AG08395 (cell line): ENCODE data around the gene EP300.
"Not testable (repeated sequence)": the region's sequence is repeated elsewhere in the genome, so short reads cannot be mapped to it uniquely, and the experiment has no call there.

Experiments
- DNase-seq: peaks from one replicate; pipeline ENCODE4 v3.0.0; 2012; ENCODE audit warnings: mixed read lengths, low spot score

Gene EP300

GRCh38 chr22:41152902-41153301 lies 60.5 kb downstream of the EP300 start:
- no peak for DNase-seq

- no peak for DNase-seq
Measured at GRCh38 chr22:41157083-41157482, 64.7 kb downstream of the EP300 start.

DNA sequence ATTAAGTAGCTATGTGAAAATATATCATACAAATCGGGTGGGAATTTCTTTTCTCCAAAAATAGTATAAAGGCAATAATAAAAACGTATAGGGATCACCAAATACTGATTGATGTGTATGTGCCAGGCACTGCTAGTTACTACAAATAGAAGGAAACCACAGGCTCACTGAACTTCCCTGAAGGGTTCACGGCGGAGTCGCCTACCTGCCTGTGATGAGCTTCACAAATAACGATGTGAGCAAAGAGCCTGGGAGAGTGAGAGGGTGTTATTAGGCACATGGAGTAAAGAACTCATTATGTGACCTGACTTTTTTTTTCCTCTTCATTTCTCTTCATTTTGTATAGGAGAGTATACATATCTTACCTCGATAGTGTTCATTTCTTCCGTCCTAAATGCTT lies 76.8 kb downstream of the EP300 start:
- no peak for DNase-seq

GRCh38 chr22:41171996-41172395 lies 79.6 kb downstream of the EP300 start:
- no peak for DNase-seq

DNA sequence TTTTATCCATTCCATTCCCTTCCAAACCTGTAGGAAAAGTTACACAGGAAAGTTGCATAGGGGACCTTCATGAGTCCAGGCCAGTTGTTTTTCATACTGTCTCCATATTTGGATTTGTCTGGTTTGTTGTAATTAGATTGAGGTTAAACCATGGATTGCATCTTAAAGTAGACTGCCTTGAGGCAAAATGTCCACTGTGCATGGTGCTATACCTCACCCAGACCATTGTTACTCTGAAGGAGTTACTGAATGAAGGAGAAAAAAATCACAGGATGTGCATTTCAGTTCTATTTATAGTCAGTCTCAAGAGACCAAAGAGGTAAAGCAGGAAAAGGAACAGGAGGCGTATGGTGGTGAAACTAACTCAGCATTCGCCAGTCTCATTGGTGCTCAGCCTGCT lies 83.2 kb downstream of the EP300 start:
- no peak for DNase-seq

- DNase-seq: no peak
Measured at GRCh38 chr22:41177040-41177621, 84.7 kb downstream of the EP300 start.

DNA sequence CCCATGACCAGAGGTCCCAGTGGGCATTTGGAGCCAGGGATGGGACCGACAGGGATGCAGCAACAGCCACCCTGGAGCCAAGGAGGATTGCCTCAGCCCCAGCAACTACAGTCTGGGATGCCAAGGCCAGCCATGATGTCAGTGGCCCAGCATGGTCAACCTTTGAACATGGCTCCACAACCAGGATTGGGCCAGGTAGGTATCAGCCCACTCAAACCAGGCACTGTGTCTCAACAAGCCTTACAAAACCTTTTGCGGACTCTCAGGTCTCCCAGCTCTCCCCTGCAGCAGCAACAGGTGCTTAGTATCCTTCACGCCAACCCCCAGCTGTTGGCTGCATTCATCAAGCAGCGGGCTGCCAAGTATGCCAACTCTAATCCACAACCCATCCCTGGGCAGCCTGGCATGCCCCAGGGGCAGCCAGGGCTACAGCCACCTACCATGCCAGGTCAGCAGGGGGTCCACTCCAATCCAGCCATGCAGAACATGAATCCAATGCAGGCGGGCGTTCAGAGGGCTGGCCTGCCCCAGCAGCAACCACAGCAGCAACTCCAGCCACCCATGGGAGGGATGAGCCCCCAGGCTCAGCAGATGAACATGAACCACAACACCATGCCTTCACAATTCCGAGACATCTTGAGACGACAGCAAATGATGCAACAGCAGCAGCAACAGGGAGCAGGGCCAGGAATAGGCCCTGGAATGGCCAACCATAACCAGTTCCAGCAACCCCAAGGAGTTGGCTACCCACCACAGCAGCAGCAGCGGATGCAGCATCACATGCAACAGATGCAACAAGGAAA lies 85.4 kb downstream of the EP300 start:
- DNase-seq: no peak

GRCh38 chr22:41178425-41178975 lies 86.1 kb downstream of the EP300 start:
- no peak for DNase-seq

DNA sequence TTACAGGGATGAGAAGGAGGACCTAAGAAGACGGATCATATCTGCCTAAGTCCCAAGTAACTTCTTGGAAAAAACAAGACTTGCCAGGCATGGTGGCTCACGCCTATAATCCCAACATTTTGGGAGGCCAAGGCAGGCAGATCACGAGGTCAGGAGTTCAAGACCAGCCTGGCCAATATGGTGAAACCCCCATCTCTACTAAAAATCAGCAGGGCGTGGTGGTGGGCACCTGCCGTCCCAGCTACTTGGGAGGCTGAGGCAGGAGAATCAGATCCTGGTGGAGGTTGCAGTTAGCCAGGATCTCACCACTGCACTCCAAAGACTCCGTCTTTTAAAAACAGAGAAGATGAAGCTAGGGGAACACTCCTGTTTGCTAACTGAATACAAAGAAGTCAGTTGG lies 88.0 kb downstream of the EP300 start:
- DNase-seq: not testable (repeated sequence)

DNA sequence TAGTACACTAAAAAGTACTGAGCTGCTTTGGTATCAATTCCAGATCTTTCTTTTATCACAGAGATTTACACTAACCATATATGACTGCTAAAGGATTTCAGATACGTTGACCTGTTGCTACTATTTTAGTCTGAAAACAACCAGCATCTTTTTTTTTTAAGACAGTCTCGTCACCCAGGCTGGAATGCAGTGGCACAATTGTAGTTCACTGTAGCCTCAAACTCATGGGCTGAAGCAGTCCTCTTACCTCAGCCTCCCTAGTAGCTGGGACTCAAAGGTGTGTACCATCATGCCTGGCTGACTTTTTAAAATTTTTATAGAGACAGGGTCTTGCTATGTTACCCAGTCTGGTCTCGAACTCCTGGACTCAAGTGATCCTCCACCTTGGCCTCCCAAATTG lies 88.5 kb downstream of the EP300 start:
- no peak for DNase-seq

DNA sequence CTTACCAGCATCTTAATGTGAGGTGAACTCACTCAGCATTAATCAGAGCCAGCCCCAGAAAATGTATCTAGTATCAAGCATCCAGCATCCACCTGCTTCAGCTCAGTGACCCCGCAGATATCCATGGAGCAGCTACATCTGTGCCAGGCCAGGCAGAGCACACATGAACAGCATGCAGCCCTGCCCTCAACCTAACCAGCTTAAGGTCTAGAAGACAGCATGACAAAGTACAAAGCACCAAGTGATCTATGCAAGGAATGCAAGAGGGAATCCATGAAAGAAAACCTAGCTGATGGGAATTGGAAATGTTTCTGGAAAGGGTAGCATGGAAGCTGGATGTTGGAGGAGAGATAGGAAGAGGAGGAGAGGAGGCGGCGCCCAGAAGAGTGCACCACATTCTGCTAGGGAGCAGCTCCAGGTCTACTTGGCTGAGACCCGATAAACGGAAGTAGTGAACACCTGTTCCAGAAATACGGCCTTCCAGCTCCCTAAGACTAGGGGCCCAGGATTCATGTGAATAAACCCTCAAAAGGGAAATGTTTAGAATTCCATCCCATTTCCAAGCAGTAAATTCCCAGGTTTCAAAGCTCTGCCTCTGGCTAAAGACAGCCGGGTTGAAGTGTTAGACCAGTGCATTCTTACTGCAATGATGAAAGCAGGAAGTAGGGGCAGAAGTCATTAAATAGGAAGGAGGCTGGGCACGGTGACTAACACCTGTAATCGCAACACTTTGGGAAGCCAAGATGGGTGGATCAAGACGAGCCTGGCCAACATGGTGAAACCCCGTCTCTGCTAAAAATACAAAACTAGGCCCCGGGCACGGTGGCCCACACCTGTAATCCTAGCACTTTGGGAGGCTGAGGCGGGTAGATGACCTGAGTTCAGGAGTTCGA lies 89.2 kb downstream of the EP300 start:
- no peak for DNase-seq

DNA sequence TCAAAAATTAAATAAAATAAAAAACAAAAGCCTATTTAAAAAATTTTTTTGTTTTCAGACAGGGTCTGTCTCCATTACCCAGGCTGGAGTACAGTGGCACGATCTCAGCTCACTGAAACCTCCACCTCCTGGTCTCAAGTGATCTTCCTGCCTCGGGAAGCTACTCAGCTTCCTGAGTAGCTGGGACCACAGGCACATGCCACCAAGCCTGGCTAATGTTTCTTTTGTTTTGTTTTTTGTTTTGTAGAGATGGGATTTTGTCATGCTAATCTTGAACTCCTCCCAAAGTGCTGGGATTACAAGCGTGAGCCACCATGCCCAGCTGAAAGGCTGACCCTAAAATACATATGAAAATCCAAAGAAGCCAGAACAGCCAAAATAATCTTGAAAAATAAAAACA lies 92.3 kb downstream of the EP300 start:
- no peak for DNase-seq

GRCh38 chr22:41191467-41191866 lies 99.1 kb downstream of the EP300 start:
- no peak for DNase-seq

DNA sequence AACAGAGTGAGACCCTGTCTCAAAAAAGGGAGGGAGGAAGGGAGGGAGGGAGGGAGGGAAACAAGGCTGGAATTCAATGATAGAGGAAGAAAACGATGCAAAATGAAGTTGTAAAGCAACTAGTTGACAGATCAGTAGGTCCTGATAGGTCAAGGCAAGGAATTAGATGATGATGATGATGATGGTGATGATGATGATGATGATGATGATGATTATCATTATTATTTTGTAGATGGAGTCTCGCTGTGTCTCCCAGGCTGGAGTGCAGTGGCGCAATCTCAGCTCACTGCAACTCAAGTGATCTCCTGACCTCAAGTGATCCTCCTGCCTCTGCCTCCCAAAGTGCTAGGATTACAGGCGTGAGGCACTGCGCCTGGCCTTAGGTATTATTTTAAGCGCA lies 101.4 kb downstream of the EP300 start:
- DNase-seq: no peak

DNA sequence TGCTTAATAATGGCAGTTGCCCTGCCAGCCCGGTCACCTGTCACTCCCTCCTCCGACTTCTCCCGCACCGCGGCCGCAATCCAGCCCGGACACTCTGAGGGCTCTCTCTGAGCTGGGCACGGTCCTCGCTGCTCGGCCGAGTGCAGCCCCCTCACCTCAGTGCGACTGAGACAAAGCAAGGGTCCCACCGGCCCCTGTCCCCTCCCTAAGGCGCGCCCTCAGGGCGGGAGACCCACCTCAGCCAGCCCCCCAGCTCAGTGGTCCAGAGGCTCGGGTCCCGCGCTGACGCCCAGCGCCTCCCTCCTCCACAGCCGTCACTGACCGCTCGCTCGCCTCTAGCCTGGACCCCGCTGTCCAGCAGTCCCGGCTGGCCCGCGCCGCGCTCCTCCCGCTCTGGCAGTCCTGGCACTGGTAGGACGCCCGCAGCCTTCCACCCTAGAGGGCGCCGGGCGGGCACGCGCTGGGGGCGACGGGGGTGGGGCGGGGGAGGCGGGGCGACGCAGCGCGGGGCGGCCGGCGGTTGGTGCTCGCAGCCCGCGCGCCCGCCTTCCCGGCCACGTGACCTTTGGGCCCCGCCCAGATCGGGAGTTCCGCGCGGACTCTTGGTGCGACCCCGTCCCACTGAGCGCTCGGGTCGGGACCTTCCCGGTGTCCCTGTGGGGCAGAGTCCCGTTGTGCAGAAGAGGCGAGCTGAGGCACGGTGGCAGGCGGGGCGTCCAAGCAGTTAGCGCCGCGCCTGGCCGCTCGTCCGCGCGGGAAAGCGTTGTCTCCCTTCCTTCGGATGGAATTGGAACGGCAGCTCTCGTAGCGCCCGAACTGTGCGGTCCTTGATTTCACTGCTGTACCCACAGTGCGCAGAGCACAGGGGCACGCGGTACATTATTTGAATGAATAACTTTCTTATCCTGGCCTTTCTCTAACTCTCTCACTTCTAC lies 104.9 kb downstream of the EP300 start:
- DNase-seq: peak; percentile 89

- DNase-seq: no peak
Measured at GRCh38 chr22:41198027-41198580, 105.7 kb downstream of the EP300 start.

- DNase-seq: no peak
Measured at GRCh38 chr22:41201141-41201540, 108.7 kb downstream of the EP300 start.

DNA sequence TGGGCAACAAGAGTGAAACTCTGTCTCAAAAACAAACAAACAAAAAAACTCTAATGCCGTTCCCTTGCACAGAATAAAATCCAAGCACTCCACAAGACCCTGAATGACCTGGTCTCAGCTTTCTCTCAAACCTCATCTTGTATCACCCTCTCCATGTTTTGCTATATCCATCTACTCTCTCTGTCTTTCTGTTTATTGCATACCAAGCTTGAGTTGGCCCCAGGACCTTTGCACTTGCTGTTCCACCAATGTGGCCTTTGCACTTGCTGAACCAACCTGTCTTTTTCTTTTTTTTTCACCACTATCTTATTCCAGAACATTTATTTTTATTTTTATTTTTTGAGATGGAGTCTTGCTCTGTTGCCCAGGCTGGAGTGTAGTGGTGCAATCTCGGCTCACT lies 110.7 kb downstream of the EP300 start:
- no peak for DNase-seq

- no peak for DNase-seq
Measured at GRCh38 chr22:41204066-41204465, 111.7 kb downstream of the EP300 start.

DNA sequence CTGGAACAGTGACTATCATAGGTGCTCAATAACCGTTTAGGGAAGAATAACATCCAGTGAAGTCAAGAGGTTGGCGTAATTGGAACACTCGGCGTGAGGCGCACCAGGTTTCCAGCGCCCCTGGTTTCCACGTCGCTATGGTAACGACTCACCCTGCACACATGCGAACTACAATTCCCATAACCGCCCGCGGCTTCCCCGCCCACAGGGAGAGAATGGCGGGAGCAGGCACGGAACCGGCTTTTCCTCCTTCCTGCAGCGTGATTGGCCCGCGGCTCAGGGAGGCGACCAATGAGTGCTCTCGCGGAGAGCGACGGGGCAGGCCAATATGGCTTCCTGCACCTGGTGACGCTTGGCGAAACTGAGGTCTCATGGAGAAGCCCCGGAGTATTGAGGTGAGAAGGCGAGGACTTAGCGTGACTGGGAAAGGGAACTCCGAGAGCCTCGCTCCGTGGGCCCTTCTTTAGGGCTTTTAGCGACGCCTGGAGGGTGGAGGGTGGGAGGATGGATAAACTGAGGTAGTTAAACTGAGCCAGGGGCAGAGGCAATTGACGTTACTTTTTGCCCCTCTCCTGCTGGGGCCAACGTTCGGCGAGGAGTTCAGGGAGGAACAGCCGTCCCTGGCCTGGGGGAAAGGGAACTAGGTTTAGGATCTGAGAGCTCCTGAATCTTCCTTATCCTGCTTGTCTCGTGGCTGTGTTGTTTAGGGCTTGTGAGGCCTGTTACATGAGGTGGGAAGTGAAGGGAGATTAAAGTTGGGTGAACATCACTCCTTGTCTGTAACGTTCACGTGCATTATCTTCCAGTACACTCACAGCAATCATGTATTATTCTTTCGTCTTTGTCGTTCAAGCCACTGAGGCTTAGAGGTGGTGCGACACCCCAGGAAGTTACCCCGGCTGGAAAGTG lies 112.9 kb downstream of the EP300 start, which contains the start of gene L3MBTL2:
TSS of gene L3MBTL2 (plus strand) at position 321 of the 909 bp plus-strand sequence. CDS start at position 372, 51 bp downstream.
- peak; percentile 100 for DNase-seq
